C4-2B (cell line): ENCODE results near the gene TMEM123.

Experiments
- H3K27ac ChIP-seq: fragments of 450-650 bp; 2 replicates; pipeline ENCODE4 v1.5.1; 2017
- CTCF ChIP-seq: fragments of 450-650 bp; conservative IDR thresholded peaks from 2 replicates; pipeline ENCODE4 v1.5.1; 2017; ENCODE audit warnings: mild to moderate bottlenecking
- ZFX ChIP-seq: fragments of 450-650 bp; IDR thresholded peaks from 2 replicates; pipeline ENCODE4 v1.6.1; 2017

The TMEM123 gene

DNA sequence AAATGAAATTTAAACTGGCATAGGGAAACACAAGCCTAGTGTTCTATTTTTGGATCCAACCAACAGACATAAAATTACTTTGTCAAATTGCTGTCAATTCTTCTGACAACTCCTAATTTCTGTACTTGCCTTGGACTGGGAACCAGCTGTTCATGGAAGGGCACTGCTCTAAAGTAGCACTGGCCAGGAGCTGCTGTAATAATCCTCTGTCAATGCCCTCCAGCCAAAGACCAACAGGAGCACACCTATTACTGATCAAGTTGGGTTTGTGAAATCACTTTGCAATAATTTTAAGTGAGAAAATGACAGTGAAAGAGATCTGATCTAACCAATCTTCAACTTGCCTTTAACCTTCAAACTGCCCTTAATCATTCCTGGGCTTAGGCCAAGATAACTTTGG lies 18.9 kb upstream of the TMEM123 start:
- H3K27ac ChIP-seq, result no peak overlapping the region
- TF ChIP-seq CTCF (no peak), ZFX (no peak)

- TF ChIP-seq CTCF (no peak), ZFX (no peak)
- H3K27ac ChIP-seq, result no peak overlapping the region
Measured at GRCh38 chr11:102470251-102470650, 17.7 kb upstream of the TMEM123 start.

DNA sequence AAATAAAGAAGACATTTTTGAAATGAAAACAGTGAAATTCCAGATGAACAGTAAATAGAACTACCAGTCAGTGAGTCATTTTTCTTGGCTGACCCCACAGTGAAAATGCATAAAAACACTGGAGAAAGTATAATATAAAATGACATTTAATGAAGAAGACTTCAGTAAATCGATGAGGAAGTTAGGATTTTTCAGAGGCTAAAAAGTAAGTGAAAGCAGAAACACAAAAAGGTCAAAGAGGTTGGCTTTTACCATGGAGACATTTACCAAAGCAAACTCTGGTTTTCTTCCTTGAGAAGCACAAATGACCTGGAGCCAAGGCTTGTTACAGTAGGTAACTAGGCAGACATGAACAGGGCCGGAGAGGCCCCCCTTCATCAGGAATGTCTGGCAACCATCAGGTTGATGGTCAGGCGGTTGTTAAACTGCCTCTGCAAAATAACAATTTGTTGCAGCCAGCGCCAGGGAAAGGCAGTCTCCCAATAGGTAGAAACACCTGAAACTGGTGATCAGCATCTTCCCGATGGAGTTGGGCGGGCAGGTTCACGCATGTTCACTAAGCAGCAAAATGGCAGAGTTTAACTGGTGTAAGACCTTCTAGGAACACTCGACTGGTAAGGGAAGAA lies 16.7 kb upstream of the TMEM123 start:
- no peak overlapping the region for H3K27ac ChIP-seq
- TF ChIP-seq ZFX, result no peak
- TF ChIP-seq CTCF, result no peak

DNA sequence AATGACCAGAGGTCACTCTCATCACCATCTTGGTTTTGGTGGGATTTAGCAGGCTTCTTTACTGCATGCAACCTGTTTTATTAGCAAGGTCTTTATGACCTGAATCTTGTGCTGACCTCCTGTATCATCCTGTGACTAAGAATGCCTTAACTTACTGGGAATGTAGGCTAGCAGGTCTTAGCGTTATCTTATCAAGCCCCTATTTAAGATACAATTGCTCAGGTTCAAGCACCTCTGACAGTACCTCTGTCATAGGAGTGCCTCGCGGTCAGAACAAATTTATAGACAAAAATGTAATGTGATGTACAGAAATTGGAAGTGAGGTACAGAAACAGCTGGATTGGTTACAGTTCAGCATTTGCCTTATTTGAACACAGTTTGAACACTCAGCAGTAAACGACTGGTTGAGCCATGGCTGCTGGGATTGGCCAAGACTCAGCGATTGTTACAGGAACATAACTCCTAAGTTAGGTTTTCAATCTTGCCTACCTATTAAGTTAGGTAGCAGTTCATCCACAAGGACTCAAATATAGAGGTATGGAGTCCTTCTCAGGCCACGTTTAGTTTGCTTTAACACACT lies 16.1 kb upstream of the TMEM123 start:
- TF ChIP-seq CTCF (no peak), ZFX (no peak)
- H3K27ac ChIP-seq, result no peak overlapping the region; the same call in 1 of the 2 replicates

- H3K27ac ChIP-seq, result peak overlapping the region; percentile 42; the same call in 1 of the 2 replicates
- TF ChIP-seq ZFX (no peak), CTCF (no peak)
Measured at GRCh38 chr11:102467853-102468580, 15.5 kb upstream of the TMEM123 start.

DNA sequence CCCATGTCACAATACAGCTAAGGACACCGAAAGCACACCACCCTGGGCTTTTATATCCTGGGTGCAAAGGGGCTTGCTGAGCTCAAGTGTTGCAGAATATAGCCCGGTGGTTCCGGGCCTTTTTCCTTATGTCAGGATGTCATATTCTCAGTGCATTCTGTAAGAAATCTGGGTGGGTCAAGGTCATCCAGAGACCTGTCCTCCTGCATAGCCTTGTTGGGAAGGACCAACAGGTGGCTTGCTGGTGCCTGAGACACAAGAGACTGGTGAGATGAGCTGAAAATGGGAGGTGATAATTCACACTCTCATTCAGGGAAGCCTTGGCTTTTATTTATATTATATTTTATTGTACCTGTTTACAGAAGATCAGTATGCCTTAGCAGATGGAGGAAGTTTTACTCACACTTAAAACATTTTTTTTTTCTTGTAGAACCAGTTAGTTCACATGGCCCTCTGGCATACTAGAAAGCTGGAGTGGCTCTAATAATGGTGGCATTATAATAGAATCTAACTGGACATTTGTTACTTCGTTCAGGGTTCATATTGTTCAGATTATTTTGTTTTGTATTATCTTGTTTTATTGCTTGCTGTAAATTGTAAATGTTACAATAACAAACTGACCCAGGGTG lies 14.6 kb upstream of the TMEM123 start:
- H3K27ac ChIP-seq, result peak overlapping the region; percentile 72
- TF ChIP-seq ZFX (no peak), CTCF (no peak)

GRCh38 chr11:102465696-102466095 lies 13.1 kb upstream of the TMEM123 start:
- TF ChIP-seq ZFX, result no peak
- no peak for TF ChIP-seq CTCF
- H3K27ac ChIP-seq, result no peak overlapping the region
